Right lobe of liver (tissue), 6 donors: ENCODE measurements around the gene SH2D2A. TPM values are rescaled to one million over a fixed set of nuclear protein-coding genes. Genes with fewer than 3 reads are reported as not detected.

ENCODE experiments used
- ATAC-seq, 4 donors: fragments of 200-7000 bp; cut with Tn5 transposase; one replicate each; pipeline ENCODE4 v1.9.1; 2020; ENCODE audit warnings: mild to moderate bottlenecking in 4 of 4, moderate library complexity in 4 of 4
- DNase-seq, 3 donors: peaks; one replicate each; pipeline ENCODE4 v3.0.0-alpha.2; 2020
- H3K27ac ChIP-seq, 3 donors: fragments of 200-600 bp; one replicate each; pipeline ENCODE4 v1.8.0; 2022
- H3K27me3 ChIP-seq, 2 donors: fragments of 200-600 bp; one replicate each; pipeline ENCODE4 v1.8.0; 2022
- H3K36me3 ChIP-seq, 4 donors: fragments of 200-600 bp; sonication (generic) in 1 of 4; one replicate each; pipeline versions ENCODE4 v1.5.1 to v1.8.0; 2017 to 2022; ENCODE audit warnings: control low read depth in 1 of 4
- H3K4me1 ChIP-seq, 4 donors: fragments of 200-600 bp; sonication (generic) in 1 of 4; one replicate each; pipeline versions ENCODE4 v1.5.1 to v1.8.0; 2017 to 2022; ENCODE audit warnings: control low read depth in 1 of 4
- H3K4me3 ChIP-seq, 3 donors: fragments of 200-600 bp; one replicate each; pipeline ENCODE4 v1.8.0; 2022
- H3K9me3 ChIP-seq, 4 donors: fragments of 200-600 bp; sonication (generic) in 1 of 4; one replicate each; pipeline versions ENCODE4 v1.5.1 to v1.8.0; 2017 to 2022; ENCODE audit warnings: control low read depth in 1 of 4
- POLR2A ChIP-seq: fragments of 450-650 bp; IDR thresholded peaks from one replicate; pipeline ENCODE4 v1.6.1; 2017; ENCODE audit warnings: antibody characterized with exemption, mild to moderate bottlenecking
- WGBS: methylation state at CpG from one replicate; pipeline ENCODE4 v1.1.6; 2018; ENCODE audit warnings: low coverage, low lambda C conversion rate; ENCODE audit not compliant: insufficient coverage; ENCODE audit errors: missing lambda C conversion rate; 5-methylcytosine and 5-hydroxymethylcytosine counted together
- intact Hi-C, 2 donors: fragments of 100-400 bp; cut with DNase I; formaldehyde crosslinking; loops; one replicate each; pipeline versions ENCODE4 v1.11.2 to v1.14.1; 2022
- total RNA-seq, 6 experiments: library from RNA; depleted of rRNA in 2 of 6; stranded (reverse); fragments of >200 nt in 2 of 6; fragmentation: NEBNext Ultra II Directional in 3 of 6; extraction: Animal tissue kit (Norgen Biotek cat#: 25700) in 3 of 6; gene quantifications; one replicate each; pipeline versions ENCODE4 v1.1.0 to v1.2.4, GENCODE V29; 2016 to 2023
- TF ChIP-seq, protein P1 (sequence below), 4 donors: fragments of 200-600 bp in 3 of 4; fragments of 450-650 bp in 1 of 4; IDR thresholded peaks; one replicate each; pipeline versions ENCODE4 v1.5.1 to v1.8.0; 2016 to 2022; ENCODE audit warnings: antibody characterized with exemption in 4 of 4, mild to moderate bottlenecking in 2 of 4
- donor health status: DM: no; HTN: yes; CAD: no.
- donor health status: DM: no; HTN: no; CAD: no.
- donor health status: DM: no; HTN: no; CAD: no.
- donor health status: DM: no; HTN: yes; CAD: no.
- donor health status: DM: no; HTN: yes; CAD: no.

Gene SH2D2A
- total RNA-seq, 6 experiments from 2014 or later: 0.32 to 1.3 (median 0.67) TPM

DNA sequence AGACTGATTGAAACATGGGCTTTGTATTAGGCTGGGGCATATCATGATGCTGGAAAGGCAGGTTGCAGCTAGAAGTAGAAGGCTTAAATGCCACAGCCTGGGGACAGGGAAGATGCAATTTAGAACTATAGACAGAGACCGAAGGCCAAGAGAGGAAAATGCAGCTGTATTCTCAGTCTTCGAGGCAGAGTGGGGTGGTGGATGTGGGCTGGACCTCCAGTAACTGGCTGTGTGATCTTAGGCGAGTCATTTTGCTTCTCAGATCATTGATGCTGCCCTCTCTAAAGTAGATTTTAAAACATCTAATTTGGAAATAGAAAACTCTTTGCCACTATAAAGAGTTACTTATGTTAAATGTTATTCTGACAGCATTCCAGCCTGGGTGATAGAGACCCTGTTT, 17.7 kb upstream of the SH2D2A start:
- DNase-seq: no peak
- H3K27me3 ChIP-seq: no peaks in the 10 kb centered on the region
- TF ChIP-seq POLR2A: no peak
- TF ChIP-seq, protein P1, sequence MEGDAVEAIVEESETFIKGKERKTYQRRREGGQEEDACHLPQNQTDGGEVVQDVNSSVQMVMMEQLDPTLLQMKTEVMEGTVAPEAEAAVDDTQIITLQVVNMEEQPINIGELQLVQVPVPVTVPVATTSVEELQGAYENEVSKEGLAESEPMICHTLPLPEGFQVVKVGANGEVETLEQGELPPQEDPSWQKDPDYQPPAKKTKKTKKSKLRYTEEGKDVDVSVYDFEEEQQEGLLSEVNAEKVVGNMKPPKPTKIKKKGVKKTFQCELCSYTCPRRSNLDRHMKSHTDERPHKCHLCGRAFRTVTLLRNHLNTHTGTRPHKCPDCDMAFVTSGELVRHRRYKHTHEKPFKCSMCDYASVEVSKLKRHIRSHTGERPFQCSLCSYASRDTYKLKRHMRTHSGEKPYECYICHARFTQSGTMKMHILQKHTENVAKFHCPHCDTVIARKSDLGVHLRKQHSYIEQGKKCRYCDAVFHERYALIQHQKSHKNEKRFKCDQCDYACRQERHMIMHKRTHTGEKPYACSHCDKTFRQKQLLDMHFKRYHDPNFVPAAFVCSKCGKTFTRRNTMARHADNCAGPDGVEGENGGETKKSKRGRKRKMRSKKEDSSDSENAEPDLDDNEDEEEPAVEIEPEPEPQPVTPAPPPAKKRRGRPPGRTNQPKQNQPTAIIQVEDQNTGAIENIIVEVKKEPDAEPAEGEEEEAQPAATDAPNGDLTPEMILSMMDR (IDR thresholded peaks at IDR 0.05): no peak

DNA sequence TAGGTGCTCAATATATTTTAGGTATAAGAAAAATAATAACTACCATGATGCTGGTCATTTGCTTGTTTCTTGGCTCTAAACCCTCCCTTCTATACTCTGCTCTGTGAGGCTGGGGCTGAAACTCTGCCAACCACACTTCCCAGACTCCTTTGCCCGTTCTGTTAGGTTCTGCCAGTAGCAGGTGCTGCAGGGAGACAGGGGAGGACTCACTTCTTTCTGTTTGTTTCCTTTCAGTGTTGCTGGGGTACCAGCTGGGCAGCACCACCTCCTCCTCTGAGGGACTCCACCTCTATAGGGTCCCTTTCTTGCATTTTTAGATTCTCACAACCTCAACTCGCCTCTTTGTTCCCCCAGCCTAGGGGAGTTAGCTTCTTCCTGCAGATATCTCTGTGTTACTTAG, 17.0 kb upstream of the SH2D2A start:
- intact Hi-C loops: no loop called here
- no peaks in the 10 kb centered on the region for H3K27me3 ChIP-seq
- WGBS: 31% methylated on average over 2 of the region's 2 CpGs
- TF ChIP-seq POLR2A: no peak
- TF ChIP-seq, protein P1 (IDR thresholded peaks at IDR 0.05): no peak
- no peaks in the 10 kb centered on the region for H3K9me3 ChIP-seq
- H3K27ac ChIP-seq: no peak overlapping the region
- no peaks in the 10 kb centered on the region for H3K4me1 ChIP-seq
- ATAC-seq: no peak
- H3K36me3 ChIP-seq: no peaks in the 10 kb centered on the region
- H3K4me3 ChIP-seq: no peak overlapping the region
- no peak for DNase-seq

More for the DNA sequence above, 17.7 kb upstream of the SH2D2A start:
- H3K36me3 ChIP-seq: no peaks in the 10 kb centered on the region
- H3K9me3 ChIP-seq: no peaks in the 10 kb centered on the region
- no peak overlapping the region for H3K4me3 ChIP-seq
- ATAC-seq: no peak
- 48% methylated on average over 3 of the region's 3 CpGs for WGBS
- H3K27ac ChIP-seq: no peak overlapping the region
- no peaks in the 10 kb centered on the region for H3K4me1 ChIP-seq
- intact Hi-C loops: no loop called here

DNA sequence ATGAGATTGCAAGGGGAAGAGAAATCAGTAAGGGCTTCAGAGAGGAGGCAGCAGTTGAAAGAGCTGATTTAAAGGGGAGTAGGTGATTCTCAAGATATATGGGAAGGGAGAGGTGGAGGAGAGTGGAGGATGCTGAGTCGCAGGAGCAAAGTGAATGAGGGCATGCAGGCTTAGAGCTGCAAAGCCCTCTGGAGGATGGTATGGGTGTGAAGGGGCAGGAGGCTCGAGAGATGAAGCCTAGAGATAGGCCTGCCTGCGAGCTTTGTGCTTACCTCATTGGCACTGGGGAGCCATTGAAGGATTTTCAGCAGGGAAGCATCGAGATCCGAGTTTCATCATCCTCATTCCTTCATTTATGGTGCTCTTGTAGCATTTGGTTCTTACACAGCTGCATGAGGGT, 15.8 kb upstream of the SH2D2A start:
- Histone ChIP-seq H3K36me3 (no peaks in the 10 kb centered on the region), H3K27ac (no peak overlapping the region), H3K27me3 (no peaks in the 10 kb centered on the region), H3K9me3 (no peaks in the 10 kb centered on the region), H3K4me1 (no peaks in the 10 kb centered on the region), H3K4me3 (no peak overlapping the region)
- intact Hi-C loops: no loop called here
- TF ChIP-seq POLR2A: no peak
- TF ChIP-seq, protein P1 (IDR thresholded peaks at IDR 0.05): no peak
- no CpG with 5 or more reads among the region's 5 CpGs for WGBS
- DNase-seq (no peak), ATAC-seq (no peak)

DNA sequence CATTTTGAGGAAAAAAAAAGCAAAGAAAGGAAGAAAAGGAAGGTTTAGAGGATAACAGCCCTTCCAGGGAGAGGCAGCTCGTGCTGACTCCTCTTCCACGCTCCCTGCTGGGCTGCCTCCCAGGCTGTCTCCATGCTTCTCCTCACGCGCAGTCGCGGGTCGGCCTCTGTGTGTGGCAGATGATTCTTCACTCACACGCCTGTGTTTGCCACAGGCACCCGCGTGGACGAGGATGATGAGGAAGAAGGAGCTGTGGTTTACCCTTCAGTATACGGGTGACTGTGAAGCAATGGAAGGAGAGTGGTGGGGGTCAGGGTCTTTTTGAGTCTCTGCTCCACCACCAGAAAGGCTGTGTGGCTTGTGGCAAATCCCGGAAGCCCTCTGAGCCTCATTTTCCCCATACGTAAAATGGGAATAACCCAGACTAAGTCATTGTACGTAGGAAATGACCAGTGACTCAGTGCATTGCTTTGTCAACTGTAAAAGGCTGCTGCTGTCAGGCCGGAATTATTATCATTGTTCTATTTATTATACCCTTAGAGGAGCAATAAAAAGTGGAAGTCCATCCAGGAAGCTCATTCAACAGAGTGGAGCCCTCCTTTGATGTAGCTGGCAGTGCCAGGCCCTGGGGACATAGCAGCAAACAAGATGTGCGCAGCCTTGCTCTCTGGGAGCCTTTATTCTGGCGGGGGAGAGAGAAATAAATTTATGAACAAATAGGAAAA, 11.9 kb upstream of the SH2D2A start:
- no peaks in the 10 kb centered on the region for H3K9me3 ChIP-seq
- no peak overlapping the region for H3K4me3 ChIP-seq
- no peak for ATAC-seq
- TF ChIP-seq POLR2A: no peak
- TF ChIP-seq, protein P1 (IDR thresholded peaks at IDR 0.05): no peak
- no peak for DNase-seq
- no peaks in the 10 kb centered on the region for H3K4me1 ChIP-seq
- no peak overlapping the region for H3K27ac ChIP-seq
- intact Hi-C loops: no loop called here
- H3K36me3 ChIP-seq: no peaks in the 10 kb centered on the region
- 68% methylated on average over 18 of the region's 18 CpGs for WGBS
- no peaks in the 10 kb centered on the region for H3K27me3 ChIP-seq
